Measurements from ENCODE around the gene LRRK1.

The LRRK1 gene

DNA sequence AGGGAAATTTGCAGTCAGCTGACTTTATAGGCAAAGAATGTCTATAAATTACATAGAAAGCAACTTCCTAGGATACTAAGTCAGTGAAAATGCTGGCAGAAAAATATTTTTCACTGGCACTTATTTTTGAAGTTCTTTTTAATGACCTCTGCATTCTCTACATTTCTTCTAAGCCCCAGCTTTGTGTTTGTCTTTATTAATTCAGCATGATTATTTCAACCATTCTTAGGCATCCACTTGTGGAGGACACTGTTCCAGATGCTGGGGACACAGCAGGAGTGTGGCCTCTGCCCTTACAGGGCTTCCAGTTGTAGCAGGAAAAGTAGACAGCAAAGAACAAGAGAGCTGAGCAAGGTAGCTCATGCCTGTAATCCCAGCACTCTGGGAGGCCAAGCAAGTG is 15.0 kb downstream of the LRRK1 start:
- Mint-ChIP-seq H3K27ac (no peak overlapping the region), H3K9me3 (peaks cover 3% of the 10 kb centered on the region), H3K4me3 (no peak overlapping the region), H3K4me1 (peaks cover 10% of the 10 kb centered on the region), H3K36me3 (ENCODE audit: low read depth) (no peaks in the 10 kb centered on the region), H3K27me3 (ENCODE audit: low read depth, poor library complexity) (peaks cover 6% of the 10 kb centered on the region)
- DNase-seq, result no peak
- TF ChIP-seq, protein P1, sequence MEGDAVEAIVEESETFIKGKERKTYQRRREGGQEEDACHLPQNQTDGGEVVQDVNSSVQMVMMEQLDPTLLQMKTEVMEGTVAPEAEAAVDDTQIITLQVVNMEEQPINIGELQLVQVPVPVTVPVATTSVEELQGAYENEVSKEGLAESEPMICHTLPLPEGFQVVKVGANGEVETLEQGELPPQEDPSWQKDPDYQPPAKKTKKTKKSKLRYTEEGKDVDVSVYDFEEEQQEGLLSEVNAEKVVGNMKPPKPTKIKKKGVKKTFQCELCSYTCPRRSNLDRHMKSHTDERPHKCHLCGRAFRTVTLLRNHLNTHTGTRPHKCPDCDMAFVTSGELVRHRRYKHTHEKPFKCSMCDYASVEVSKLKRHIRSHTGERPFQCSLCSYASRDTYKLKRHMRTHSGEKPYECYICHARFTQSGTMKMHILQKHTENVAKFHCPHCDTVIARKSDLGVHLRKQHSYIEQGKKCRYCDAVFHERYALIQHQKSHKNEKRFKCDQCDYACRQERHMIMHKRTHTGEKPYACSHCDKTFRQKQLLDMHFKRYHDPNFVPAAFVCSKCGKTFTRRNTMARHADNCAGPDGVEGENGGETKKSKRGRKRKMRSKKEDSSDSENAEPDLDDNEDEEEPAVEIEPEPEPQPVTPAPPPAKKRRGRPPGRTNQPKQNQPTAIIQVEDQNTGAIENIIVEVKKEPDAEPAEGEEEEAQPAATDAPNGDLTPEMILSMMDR (IDR thresholded peaks at IDR 0.05), result no peak

DNA sequence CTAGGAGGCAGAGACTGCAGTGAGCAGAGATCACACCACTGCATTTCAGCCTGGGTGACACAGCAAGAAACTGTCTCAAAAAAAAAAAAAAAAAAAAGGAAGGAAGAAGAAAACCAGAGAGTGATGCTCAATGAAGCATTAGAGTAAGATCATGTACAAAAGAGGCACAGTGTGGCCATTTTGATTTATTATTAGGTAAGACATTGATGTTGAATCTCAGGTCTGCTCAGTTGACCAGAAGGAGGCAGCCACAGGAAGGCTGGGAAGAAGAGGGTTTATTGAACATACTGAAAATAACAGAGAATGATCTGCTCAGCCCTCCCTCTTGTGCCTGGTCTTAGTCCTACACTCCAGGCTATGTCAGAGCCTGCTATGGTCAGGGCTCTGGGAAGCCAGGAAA is 15.6 kb downstream of the LRRK1 start:
- peaks cover 3% of the 10 kb centered on the region for H3K9me3 Mint-ChIP-seq
- no peak for DNase-seq
- no peak overlapping the region for H3K27ac Mint-ChIP-seq
- peaks cover 6% of the 10 kb centered on the region for H3K27me3 Mint-ChIP-seq (ENCODE audit: low read depth, poor library complexity)
- no peak overlapping the region for H3K4me3 Mint-ChIP-seq
- TF ChIP-seq, protein P1 (IDR thresholded peaks at IDR 0.05), result no peak
- peaks cover 4% of the 10 kb centered on the region for H3K4me1 Mint-ChIP-seq
- H3K36me3 Mint-ChIP-seq (ENCODE audit: low read depth), result no peaks in the 10 kb centered on the region

DNA sequence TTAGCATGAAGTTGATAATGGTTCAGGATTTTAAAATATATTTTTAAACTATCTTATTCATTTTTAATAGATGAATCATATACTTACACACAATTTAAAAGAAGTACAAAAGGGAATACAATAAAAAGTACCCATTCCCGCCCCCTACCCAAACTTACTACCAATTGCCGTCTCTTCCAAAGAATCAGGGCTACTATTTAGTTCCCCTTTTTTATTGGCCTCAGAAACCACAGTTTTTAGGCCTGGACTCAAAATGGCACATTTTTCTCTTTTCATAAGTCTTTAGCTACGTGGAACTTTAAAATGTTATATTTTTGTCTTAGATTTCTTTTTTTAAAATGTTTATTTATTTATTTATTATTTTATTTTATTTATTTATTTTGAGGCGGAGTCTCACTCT is 18.0 kb downstream of the LRRK1 start:
- no peaks in the 10 kb centered on the region for H3K36me3 Mint-ChIP-seq (ENCODE audit: low read depth)
- H3K27ac Mint-ChIP-seq, result no peak overlapping the region
- peaks cover 6% of the 10 kb centered on the region for H3K27me3 Mint-ChIP-seq (ENCODE audit: low read depth, poor library complexity)
- H3K9me3 Mint-ChIP-seq, result peaks cover 3% of the 10 kb centered on the region
- TF ChIP-seq, protein P1 (IDR thresholded peaks at IDR 0.05), result no peak
- H3K4me3 Mint-ChIP-seq, result no peak overlapping the region
- H3K4me1 Mint-ChIP-seq, result no peaks in the 10 kb centered on the region
- no peak for DNase-seq

DNA sequence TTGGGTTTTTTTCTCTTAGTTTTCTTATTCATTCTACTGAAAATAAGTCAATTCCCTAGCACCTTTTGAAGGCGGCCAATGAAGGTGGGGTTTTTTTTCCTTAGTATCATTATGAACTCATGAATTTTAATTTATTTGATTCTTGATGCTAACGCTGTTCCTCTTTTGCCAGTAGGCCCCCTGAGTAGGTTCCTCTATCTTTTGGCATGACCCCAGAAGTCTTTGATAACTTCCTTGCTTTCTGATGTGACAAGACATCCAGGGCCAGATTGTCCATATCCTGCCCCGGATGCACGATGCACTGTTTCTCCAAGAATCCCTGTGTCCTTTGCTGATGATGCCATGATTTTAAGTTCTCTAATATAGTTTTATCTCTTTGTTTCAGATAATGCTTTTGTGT is 20.6 kb downstream of the LRRK1 start:
- H3K4me3 Mint-ChIP-seq, result no peak overlapping the region
- peaks cover 3% of the 10 kb centered on the region for H3K9me3 Mint-ChIP-seq
- H3K27ac Mint-ChIP-seq, result no peak overlapping the region
- TF ChIP-seq, protein P1 (IDR thresholded peaks at IDR 0.05), result no peak
- peaks cover 3% of the 10 kb centered on the region for H3K27me3 Mint-ChIP-seq (ENCODE audit: low read depth, poor library complexity)
- no peaks in the 10 kb centered on the region for H3K36me3 Mint-ChIP-seq (ENCODE audit: low read depth)
- no peak for DNase-seq
- no peaks in the 10 kb centered on the region for H3K4me1 Mint-ChIP-seq

DNA sequence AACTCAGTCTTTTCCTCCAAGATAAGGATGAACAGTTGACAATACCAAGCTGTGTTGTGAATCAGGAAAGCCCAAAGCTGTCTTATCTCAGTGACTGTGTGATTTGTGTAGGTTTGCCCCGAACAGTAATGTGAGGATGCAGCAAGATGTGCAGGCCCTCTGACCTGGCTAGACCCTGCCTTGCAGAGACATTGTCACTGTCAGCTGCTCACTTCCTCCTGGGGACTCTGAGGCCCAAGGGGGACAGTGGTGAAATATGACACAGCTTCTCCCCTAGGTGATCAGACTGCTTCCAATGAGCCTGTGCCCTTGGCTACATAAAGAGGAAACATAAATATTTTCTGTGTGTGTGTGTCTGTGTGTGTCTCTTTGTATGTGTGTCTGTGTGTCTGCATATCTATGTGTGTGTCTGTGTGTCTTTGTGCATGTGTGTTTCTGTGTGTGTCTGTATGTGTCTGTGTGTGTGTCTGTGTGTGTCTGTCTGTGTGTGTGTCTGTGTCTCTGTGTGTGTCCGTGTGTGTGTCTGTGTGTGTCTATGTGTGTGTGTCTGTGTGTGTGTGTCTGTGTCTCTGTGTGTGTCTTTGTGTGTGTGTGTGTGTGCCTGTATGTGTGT is 21.7 kb downstream of the LRRK1 start:
- Mint-ChIP-seq H3K36me3 (ENCODE audit: low read depth) (no peaks in the 10 kb centered on the region), H3K4me3 (no peak overlapping the region), H3K27ac (no peak overlapping the region), H3K4me1 (no peaks in the 10 kb centered on the region), H3K9me3 (peaks cover 3% of the 10 kb centered on the region), H3K27me3 (ENCODE audit: low read depth, poor library complexity) (peaks cover 3% of the 10 kb centered on the region)
- TF ChIP-seq, protein P1 (IDR thresholded peaks at IDR 0.05), result no peak
- no peak for DNase-seq

DNA sequence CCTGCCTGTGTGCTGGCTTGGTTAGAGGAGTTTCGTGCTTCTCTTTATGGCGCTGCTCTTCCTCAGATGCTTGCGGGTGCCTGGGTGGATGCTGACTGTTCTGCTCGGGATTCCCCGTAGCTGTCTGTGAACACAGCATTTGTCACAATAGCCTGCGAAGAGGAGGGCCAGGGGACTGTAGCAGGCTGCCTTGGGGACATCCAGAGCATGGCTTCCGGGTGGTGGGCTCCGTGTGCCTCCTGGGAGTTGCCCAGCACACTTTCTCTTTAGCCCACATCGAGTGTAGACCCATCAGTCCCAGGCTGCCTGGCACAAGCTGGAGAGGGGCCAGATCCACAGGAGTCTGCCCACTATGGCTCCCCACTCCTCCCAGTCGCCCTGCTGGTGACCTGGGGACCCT is 22.4 kb downstream of the LRRK1 start:
- Mint-ChIP-seq H3K4me3 (no peak overlapping the region), H3K9me3 (peaks cover 3% of the 10 kb centered on the region), H3K4me1 (no peaks in the 10 kb centered on the region), H3K36me3 (ENCODE audit: low read depth) (no peaks in the 10 kb centered on the region), H3K27me3 (ENCODE audit: low read depth, poor library complexity) (peaks cover 3% of the 10 kb centered on the region), H3K27ac (no peak overlapping the region)
- no peak for DNase-seq
- TF ChIP-seq, protein P1 (IDR thresholded peaks at IDR 0.05), result no peak

Measured in nephron progenitor cell (in vitro differentiated cells).